IPS DF 4.7 (cell line): ENCODE data around the gene OTOGL.
"Not testable (repeated sequence)": the region's sequence is repeated elsewhere in the genome, so short reads cannot be mapped to it uniquely, and the experiment has no call there.

Experiments used
- DNase-seq: peaks from one replicate; pipeline ENCODE4 v3.0.0-alpha.2; 2013; ENCODE audit warnings: low spot score; ENCODE audit errors: extremely low read depth

Gene OTOGL

DNA sequence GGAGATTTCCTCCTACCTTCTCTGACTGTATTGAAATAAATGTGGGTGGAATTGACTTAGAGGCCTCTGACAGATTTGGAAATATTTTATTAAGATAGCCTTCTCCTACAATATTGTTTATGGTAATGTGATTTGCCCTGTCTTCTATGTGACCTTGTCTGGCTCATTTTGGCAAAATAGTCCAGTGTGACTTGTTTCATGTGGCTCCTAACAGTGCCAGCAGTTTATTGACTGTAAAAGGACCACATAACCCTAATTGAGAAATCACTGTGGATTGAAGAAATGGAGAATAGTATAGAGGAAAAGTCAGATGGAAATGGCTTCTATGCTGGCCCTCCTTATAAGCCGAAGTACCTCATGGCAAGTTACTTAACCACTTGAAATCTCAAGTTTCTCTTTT lies 173.8 kb downstream of the OTOGL start:
- DNase-seq: no peak

DNA sequence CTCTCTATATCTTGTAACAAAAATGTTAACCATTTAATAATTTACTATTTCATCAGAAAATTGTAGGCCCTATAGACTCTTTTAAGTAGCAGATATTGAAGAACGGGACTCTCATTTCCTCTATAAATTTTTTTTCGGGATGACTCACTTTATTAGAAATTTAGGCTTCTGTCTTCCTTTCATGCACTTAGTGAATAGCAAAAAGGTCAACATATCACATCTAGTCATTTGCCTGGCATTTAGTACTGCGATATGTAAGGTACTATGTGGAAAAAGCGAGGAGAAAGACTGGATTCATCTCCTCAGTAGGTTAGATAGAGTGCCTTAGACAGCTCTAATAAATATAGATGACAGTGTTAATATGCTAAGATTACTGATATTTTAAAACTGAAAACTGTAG lies 178.4 kb downstream of the OTOGL start:
- DNase-seq: no peak

DNA sequence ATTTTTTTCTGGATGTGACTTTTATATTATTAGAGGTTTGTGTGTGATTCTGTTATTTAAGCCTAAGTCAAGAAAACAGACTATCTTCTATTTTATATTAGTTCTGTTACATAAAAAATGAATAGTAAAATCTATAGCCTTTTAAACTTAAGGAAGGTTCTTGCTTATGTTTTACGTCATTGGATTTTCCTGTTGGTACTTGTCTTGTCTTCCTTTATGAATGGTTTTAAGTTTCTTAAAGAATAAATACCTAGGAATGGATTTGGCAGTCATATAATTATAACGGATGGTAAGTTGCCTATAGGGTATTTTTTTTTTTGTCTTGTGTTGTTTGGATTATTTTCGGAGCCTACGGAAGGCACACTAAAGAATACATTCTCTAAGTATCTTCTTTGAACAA lies 182.9 kb downstream of the OTOGL start:
- no peak for DNase-seq

- no peak for DNase-seq
Measured at GRCh38 chr12:80282761-80283160, 183.4 kb downstream of the OTOGL start.

DNA sequence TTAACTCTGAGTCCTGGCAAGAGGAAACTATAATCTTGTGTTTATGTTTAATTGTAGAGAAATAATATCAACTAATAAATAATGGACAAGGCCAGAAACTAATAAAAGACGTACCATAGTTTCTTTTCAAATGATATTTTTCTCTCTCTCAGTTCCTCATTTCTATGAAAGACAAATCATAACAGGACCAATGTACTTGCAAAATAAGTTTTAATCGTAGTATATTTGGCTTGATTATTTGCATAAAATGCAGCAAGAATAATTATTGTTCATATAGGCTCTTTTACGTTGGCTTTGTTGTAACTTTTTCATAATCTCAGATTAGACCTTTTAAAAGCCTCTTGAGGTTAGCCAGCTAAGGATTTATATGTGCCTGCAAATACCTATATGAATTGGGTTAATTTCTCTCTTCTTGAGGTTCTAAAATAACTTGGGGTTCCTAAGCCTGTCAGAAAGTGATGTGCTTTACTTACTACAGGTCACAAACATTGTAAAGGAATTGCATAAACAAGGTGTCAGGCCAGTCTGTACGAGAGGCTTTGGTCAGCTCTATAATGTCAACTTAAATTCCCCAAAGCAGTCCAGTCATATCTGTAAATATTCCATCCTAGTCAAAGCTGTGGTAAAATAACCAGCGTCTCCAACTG lies 191.9 kb downstream of the OTOGL start:
- DNase-seq: no peak

DNA sequence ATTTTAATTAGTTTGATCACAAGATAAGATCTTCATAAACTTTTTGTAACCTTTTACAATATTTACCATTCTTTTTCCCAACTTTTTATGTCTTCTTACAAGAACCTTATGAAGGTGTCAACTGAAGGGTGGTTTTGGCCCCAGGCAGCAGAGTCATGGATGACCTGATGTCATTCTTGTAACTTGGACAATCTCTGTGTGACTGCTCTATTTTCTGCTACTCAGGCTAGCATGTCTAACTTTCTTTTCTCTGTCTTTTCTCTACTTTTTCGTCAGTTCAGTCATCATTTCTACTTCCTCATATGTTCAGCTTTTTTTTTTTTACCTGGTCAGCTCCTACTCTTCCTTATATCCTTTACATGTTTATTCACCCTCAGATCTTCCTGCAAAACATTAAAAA lies 194.0 kb downstream of the OTOGL start:
- no peak for DNase-seq

DNA sequence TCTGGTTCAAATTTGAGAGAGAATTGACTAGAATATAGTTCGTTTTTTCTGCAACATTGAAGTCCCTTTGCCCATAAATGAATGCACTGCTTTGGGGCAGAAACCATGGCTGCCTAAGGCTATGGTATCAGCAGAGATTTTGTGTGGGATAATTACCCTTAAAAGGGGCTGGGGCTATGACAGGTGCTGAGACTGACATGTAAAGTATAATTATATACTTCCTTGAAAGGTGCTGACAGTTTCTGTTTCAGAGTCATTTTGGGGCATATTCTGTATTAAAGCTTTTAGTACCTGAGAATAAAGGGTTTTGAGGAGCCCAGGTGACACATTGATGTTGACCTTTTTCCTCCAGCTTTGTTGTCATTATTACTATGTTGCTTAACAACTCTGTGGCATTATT lies 194.4 kb downstream of the OTOGL start:
- no peak for DNase-seq

DNA sequence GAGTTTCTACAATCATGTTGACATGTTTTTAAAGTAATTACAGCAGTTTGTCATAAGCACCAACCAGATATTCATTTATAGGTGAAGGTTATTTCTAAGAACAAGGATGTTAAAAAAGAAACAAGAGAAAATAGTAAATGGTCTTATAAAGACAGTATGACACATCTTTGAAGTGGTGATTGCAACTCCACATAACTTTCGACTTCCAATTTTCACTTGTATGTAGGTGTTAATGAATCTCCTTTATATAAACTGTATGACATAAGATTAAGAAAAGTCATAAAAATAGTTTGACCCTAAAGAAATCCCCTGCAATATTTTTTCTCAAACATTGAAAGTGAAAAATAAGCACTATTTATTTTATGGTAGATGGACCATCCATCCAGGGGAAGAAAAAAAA lies 199.9 kb downstream of the OTOGL start:
- no peak for DNase-seq

DNA sequence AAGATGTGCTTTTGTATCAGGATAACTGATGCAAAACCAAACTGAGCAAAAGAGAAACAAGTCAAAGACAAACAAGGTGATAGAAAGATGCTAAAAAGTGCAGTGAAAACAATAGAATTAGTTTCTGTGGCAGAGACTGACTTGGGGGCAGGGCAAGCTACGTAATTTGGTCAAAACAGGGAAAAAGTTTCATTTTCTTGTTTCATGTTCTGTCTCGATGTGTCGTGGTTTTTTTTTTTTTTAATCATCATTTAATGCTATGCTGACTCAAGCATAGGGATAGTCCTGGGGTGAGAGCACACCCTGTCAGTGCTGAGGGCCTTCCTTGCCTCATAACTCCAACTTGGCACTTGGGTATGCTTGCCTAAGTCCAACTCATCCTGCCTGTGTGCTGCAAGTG lies 200.6 kb downstream of the OTOGL start:
- DNase-seq: no peak

- not testable (repeated sequence) for DNase-seq
Measured at GRCh38 chr12:80307436-80307835, 208.1 kb downstream of the OTOGL start.

GRCh38 chr12:80313209-80313608 lies 213.9 kb downstream of the OTOGL start:
- DNase-seq: no peak

DNA sequence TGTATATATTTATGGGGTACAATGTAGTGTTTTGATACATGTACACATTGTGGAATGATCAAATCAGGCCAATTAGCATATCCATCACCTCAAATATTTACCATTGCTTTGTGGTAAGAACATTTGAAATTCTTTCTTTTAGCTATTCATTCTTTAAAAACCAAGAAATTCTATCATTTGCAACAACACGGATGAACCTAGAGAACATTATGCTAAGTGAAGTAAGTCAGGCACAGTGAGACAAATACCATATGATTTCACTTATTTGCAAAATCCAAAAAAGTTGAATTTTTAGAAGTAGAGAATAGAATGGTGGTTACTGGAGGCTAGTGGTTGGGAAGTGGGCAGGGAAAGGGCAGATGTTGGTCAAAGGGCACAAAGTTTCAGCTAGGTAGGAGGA lies 215.4 kb downstream of the OTOGL start:
- DNase-seq: no peak

DNA sequence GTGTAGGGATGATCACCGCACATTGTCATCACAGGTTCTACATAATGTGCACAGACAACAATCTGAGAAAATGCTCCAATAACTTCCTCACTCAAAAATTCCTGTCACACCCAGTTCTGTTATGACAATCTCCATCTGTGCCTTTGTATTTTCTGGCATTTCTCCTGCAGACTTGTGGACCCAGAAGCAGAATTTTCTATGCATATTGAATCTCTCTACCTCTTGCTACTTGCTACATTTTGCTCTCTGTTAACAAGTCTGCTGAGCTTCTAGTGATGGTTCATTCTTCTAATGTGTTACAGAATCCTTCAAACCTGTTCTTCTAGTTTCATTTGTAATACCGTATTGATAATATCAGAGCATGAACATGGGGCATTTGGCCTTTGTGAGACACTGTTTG lies 216.9 kb downstream of the OTOGL start:
- no peak for DNase-seq

GRCh38 chr12:80317307-80317706 lies 218.0 kb downstream of the OTOGL start:
- no peak for DNase-seq

GRCh38 chr12:80317899-80318298 lies 218.6 kb downstream of the OTOGL start:
- DNase-seq: no peak

- DNase-seq: peak; percentile 53
Measured at GRCh38 chr12:80320121-80320678, 220.9 kb downstream of the OTOGL start.

DNA sequence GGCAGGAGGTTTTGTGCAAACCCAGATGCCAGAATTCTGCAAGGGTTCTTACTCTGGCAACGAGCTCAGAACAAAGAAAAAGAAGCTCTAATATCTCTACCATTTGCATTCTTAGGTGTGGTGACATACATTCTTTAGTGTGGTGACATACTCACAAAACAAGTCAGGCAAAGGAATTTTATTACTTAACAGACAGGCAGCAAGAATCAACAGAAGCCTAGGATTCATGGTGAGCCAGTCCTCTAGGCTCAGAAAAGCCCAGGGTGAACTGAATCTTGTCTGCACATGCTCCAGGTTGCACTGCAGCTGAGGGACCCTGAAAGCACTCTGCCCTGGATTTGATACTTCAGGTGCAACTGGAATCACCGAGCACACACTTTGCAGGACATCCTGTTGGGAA lies 222.3 kb downstream of the OTOGL start:
- DNase-seq: no peak

DNA sequence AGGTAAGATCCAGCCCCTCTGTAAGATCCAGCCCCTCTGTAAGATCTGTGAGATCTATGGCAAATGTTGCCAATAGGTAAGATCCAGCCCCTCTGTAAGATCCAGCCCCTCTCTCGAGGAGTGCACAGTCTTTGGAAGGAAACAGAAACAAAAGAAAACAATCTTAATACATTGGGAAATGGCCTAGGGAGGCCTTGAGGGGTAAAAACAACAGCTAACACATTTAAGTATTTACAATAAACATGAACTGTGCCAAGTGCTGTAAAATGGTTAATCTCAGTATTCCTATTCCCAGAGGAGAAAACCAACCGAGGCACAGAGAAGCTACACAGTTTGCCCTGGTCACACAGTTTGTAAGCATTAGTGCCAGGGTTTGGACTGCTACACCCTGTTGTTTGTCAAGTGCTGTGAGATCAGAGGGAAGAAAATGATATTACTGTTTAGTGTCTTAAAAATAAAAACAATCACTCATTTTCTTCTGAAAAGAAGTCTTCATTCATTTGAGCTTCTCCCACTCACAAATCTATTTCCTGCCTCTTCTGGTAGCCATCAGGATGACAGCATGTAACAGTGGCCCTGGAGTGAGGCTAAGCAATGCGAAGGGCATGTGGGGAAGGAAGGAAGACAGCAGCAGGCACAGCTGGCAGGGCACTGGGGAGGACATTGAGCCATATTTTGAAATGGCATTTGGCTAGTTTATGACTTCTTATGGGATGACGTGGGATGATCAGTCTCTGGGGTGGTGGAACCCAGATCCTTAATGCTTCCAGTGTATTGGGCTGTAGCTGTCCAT lies 226.0 kb downstream of the OTOGL start:
- DNase-seq: no peak

- no peak for DNase-seq
Measured at GRCh38 chr12:80332827-80333226, 233.5 kb downstream of the OTOGL start.

GRCh38 chr12:80352474-80352873 lies 253.1 kb downstream of the OTOGL start:
- no peak for DNase-seq

- DNase-seq: no peak
Measured at GRCh38 chr12:80353254-80353653, 253.9 kb downstream of the OTOGL start.

- DNase-seq: no peak
Measured at GRCh38 chr12:80356097-80356496, 256.8 kb downstream of the OTOGL start.

DNA sequence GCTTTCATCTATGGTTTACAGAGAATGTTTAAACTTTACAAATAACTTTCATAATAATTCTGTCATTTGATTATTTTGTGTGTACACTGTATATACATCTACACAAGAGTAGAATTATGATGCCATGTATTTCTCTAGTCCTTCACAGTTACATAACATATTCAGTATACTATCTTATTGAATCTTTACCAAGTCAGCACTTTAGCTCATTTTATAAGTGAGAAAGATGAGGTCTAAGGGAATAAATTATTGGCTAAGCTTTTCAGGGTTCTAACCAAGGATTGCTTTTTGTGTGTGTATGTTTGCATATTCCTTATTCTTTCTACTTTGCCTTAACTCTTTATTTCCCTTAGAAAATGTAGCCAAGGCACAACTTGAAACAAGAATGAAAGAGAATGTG lies 260.4 kb downstream of the OTOGL start:
- DNase-seq: no peak
